ENCODE data around the gene PYCARD.
A peak's percentile ranks its signal among the peaks of the same experiment; 100 is the strongest.

Gene PYCARD

DNA sequence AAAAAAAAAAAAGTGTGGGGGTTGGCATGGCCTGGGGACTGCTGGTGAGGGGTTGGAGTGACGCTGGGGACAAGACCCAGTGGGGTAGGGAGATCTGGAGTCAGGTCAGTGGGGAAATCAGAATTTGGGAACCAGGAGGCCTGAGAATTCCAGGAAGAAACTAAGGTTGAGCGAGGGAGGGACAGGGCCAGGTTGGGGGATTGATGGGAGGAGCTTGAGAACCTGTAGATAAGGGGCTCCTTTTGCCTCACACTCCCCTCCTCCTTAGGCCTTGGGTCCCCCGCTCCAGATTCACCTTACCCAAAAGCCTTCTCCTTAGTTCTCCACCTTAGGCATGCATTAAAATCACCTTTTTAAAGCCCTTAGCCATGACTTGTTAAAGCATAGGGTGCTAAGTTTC, 22.6 kb upstream of the PYCARD start:
- H3K27me3 ChIP-seq (ENCODE audit: control insufficient read depth, insufficient read depth, low read length) = no peaks in the 10 kb centered on the region

DNA sequence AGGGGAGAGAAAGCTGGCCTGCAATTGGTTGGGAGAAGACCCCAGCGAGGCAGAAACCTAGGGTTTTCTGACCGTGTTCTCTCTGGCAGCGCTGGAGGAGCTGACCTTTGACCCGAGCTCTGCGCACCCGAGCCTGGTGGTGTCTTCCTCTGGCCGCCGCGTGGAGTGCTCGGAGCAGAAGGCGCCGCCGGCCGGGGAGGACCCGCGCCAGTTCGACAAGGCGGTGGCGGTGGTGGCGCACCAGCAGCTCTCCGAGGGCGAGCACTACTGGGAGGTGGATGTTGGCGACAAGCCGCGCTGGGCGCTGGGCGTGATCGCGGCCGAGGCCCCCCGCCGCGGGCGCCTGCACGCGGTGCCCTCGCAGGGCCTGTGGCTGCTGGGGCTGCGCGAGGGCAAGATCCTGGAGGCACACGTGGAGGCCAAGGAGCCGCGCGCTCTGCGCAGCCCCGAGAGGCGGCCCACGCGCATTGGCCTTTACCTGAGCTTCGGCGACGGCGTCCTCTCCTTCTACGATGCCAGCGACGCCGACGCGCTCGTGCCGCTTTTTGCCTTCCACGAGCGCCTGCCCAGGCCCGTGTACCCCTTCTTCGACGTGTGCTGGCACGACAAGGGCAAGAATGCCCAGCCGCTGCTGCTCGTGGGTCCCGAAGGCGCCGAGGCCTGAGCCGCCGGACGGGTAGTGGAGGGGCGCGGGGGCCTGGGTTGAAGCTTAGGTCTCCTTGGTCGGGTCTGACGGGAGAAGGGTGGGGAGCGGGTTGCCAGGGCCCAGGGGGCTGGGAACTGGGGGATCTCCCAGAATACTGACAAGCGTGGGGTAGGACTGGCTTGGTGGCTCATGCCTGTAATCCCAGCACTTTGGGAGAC, 21.8 kb upstream of the PYCARD start:
- Histone ChIP-seq H3K36me3 (ENCODE audit: insufficient read depth, low read length) (peaks cover 5% of the 10 kb centered on the region), H3K4me3 (ENCODE audit: low read length) (no peak overlapping the region), H3K27me3 (ENCODE audit: control insufficient read depth, insufficient read depth, low read length) (no peaks in the 10 kb centered on the region), H3K4me2 (ENCODE audit: low read length) (no peak overlapping the region), H3K9ac (ENCODE audit: low read depth, low read length) (no peak overlapping the region), H3K9me3 (replicated peaks; ENCODE audit: low read length) (no peaks in the 10 kb centered on the region), H3K4me1 (ENCODE audit: control insufficient read depth, insufficient read depth, low read length) (peaks cover 4% of the 10 kb centered on the region)

More for the DNA sequence above, 22.6 kb upstream of the PYCARD start:
- Histone ChIP-seq H3K4me1 (ENCODE audit: control insufficient read depth, insufficient read depth, low read length) (peaks cover 4% of the 10 kb centered on the region), H3K36me3 (ENCODE audit: insufficient read depth, low read length) (peaks cover 5% of the 10 kb centered on the region), H3K9me3 (replicated peaks; ENCODE audit: low read length) (no peaks in the 10 kb centered on the region), H3K4me2 (ENCODE audit: low read length) (no peak overlapping the region), H3K4me3 (ENCODE audit: low read length) (no peak overlapping the region), H3K9ac (ENCODE audit: low read depth, low read length) (no peak overlapping the region)

DNA sequence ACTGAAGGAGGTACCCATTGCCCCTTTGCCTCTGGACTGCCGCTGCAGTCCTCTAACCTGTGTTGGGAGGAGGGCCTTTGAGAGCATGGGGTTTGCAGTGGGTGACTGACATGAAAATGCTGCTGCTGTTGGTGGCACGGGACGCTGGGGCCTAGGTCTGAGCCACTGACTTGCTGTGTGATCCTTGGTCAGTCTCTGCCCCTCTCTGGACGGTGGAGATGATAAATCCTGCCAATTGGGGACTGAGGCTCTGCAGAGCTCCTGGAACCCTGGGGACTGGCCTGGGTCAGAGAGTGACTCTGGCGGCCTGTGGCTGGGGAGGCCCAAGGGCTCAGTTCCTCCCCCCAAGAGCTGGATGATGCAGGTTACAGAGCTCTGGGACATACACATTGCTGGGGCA, 20.5 kb upstream of the PYCARD start:
- Histone ChIP-seq H3K36me3 (ENCODE audit: insufficient read depth, low read length) (peaks cover 5% of the 10 kb centered on the region), H3K4me2 (ENCODE audit: low read length) (no peak overlapping the region), H3K27me3 (ENCODE audit: control insufficient read depth, insufficient read depth, low read length) (no peaks in the 10 kb centered on the region), H3K4me1 (ENCODE audit: control insufficient read depth, insufficient read depth, low read length) (no peaks in the 10 kb centered on the region), H3K9me3 (replicated peaks; ENCODE audit: low read length) (no peaks in the 10 kb centered on the region), H3K4me3 (ENCODE audit: low read length) (no peak overlapping the region), H3K9ac (ENCODE audit: low read depth, low read length) (no peak overlapping the region)

DNA sequence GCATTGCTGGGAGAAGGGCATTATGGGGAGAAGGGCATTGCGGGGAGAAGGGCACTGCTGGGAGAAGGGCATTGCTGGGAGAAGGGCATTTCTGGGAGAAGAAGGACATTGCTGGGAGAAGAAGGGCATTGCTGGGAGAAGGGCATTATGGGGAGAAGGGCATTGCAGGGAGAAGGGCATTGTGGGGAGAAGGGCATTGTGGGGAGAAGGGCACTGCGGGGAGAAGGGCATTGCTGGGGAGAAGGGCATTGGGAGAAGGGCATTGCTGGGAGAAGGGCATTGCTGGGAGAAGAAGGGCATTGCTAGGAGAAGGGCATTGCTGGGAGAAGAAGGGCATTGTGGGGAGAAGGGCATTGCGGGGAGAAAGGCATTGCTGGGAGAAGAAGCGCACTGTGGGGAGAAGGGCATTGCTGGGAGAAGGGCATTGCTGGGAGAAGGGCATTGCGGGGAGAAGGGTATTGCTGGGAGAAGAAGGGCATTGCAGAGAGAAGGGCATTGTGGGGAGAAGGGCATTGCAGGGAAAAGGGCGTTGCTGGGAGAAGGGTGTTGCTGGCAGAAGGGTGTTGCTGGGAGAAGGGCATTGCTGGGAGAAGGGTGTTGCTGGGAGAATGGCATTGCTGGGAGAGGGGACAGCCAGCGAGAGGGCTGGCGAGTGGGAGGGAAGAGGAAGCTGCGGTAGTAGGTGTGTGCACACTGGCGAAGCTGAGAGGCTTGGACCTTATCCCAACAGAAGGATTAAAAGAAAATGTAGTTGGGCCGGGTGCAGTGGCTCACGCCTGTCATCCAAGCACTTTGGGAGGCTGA, 19.0 kb upstream of the PYCARD start:
- no peaks in the 10 kb centered on the region for H3K4me1 ChIP-seq (ENCODE audit: control insufficient read depth, insufficient read depth, low read length)
- no peak overlapping the region for H3K4me3 ChIP-seq (ENCODE audit: low read length)
- H3K36me3 ChIP-seq (ENCODE audit: insufficient read depth, low read length) = peaks cover 5% of the 10 kb centered on the region
- H3K9ac ChIP-seq (ENCODE audit: low read depth, low read length) = no peak overlapping the region
- H3K4me2 ChIP-seq (ENCODE audit: low read length) = no peak overlapping the region
- no peaks in the 10 kb centered on the region for H3K9me3 ChIP-seq (replicated peaks; ENCODE audit: low read length)
- H3K27me3 ChIP-seq (ENCODE audit: control insufficient read depth, insufficient read depth, low read length) = no peaks in the 10 kb centered on the region

DNA sequence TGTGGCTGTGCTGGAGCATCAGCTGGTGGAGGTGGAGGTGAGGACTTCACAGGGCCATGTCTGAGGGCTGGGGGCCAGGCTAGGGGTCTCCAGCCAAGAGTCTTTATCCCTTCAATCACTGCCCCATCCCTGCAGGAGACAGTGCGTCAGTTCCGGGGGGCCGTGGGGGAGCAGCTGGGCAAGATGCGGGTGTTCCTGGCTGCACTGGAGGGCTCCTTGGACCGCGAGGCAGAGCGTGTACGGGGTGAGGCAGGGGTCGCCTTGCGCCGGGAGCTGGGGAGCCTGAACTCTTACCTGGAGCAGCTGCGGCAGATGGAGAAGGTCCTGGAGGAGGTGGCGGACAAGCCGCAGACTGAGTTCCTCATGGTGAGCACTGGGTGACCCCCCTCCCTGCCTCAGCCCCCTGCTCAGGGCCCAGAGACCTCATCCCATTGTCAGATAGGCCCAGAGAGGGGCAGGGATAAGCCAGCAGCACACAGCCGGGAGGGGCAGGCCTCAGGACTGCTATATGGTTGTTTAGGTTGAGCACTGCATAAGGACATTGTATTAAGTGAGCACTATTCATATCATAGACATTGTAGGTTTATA, 16.7 kb upstream of the PYCARD start:
- peaks cover 5% of the 10 kb centered on the region for H3K36me3 ChIP-seq (ENCODE audit: insufficient read depth, low read length)
- H3K9ac ChIP-seq (ENCODE audit: low read depth, low read length) = no peak overlapping the region
- no peak overlapping the region for H3K4me2 ChIP-seq (ENCODE audit: low read length)
- no peak overlapping the region for H3K4me3 ChIP-seq (ENCODE audit: low read length)
- peaks cover 14% of the 10 kb centered on the region for H3K4me1 ChIP-seq (ENCODE audit: control insufficient read depth, insufficient read depth, low read length)
- peaks cover 2% of the 10 kb centered on the region for H3K27me3 ChIP-seq (ENCODE audit: control insufficient read depth, insufficient read depth, low read length)
- no peaks in the 10 kb centered on the region for H3K9me3 ChIP-seq (replicated peaks; ENCODE audit: low read length)

DNA sequence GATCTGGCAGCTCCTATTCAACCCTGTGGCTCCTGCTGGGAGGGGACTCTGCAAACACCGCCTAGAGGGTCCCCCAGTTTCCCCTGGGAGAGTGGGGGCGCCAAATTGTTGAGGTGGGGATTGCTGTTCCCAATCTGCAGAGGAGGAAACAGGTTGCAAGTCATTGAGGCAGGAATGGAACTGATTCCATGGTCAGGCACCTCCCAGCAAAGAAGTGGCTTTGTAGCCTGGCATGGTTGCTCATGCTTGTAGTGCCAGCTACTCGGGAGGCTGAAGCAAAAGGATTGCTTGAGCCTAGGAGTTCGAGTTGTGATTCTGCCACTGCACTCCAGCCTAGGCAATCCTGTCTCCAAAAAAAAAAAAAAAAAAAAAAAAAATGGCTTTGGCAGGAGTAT, 14.6 kb upstream of the PYCARD start:
- peaks cover 6% of the 10 kb centered on the region for H3K27me3 ChIP-seq (ENCODE audit: control insufficient read depth, insufficient read depth, low read length)

DNA sequence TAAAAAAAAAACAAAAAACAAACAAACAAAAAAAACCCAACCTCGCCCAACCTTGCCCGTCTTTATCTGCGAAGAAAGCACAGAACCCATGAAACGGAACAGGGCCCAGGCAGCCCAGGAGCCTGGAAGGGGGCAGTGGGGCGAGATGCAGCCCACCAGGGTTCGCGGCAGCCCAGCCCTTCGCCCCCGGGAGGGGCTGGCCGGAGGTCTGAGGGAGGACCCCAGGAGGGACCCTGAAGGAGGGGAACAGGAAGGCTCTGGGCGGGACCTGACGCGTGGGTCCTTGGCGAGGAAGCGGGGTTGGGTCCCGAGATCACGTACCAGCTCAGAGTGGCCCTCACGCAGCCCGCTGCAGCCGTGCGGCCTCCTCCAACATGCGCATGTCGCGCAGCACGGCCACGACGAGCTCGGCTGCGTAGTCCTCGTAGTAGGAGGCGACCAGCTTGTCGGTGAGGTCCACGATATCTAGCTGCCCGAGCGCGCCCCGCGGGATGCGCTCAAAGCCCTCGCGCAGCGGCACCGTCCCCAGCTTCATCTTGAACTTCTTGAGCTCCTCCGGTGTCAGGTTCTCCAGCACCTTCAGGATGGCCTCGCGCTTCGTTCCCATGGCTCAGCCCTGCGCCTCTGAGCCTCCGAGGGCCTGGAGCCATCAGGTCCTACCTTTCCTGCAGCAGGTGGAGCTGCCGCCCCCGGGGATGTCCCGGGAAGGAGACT, 14.0 kb upstream of the PYCARD start, which contains the start of gene PYDC1:
TSS of gene PYDC1 (minus strand) at position 714 of the 714 bp plus-strand sequence. CDS start at position 607, 107 bp downstream.
- peak within 1 kb of the TSS; percentile 89 for H3K9ac ChIP-seq (ENCODE audit: low read depth, low read length)
- no peaks in the 10 kb centered on the region for H3K9me3 ChIP-seq (replicated peaks; ENCODE audit: low read length)
- peaks cover 18% of the 10 kb centered on the region for H3K4me1 ChIP-seq (ENCODE audit: control insufficient read depth, insufficient read depth, low read length)
- H3K27me3 ChIP-seq (ENCODE audit: control insufficient read depth, insufficient read depth, low read length) = peaks cover 6% of the 10 kb centered on the region
- H3K4me2 ChIP-seq (ENCODE audit: low read length) = peak within 1 kb of the TSS; percentile 90
- H3K4me3 ChIP-seq (ENCODE audit: low read length) = peak within 1 kb of the TSS; percentile 78
- peaks cover 5% of the 10 kb centered on the region for H3K36me3 ChIP-seq (ENCODE audit: insufficient read depth, low read length)

More for the DNA sequence above, 14.6 kb upstream of the PYCARD start:
- H3K4me1 ChIP-seq (ENCODE audit: control insufficient read depth, insufficient read depth, low read length) = peaks cover 18% of the 10 kb centered on the region
- no peaks in the 10 kb centered on the region for H3K9me3 ChIP-seq (replicated peaks; ENCODE audit: low read length)
- no peak overlapping the region for H3K4me2 ChIP-seq (ENCODE audit: low read length)
- H3K36me3 ChIP-seq (ENCODE audit: insufficient read depth, low read length) = peaks cover 5% of the 10 kb centered on the region
- no peak overlapping the region for H3K4me3 ChIP-seq (ENCODE audit: low read length)
- H3K9ac ChIP-seq (ENCODE audit: low read depth, low read length) = no peak overlapping the region

DNA sequence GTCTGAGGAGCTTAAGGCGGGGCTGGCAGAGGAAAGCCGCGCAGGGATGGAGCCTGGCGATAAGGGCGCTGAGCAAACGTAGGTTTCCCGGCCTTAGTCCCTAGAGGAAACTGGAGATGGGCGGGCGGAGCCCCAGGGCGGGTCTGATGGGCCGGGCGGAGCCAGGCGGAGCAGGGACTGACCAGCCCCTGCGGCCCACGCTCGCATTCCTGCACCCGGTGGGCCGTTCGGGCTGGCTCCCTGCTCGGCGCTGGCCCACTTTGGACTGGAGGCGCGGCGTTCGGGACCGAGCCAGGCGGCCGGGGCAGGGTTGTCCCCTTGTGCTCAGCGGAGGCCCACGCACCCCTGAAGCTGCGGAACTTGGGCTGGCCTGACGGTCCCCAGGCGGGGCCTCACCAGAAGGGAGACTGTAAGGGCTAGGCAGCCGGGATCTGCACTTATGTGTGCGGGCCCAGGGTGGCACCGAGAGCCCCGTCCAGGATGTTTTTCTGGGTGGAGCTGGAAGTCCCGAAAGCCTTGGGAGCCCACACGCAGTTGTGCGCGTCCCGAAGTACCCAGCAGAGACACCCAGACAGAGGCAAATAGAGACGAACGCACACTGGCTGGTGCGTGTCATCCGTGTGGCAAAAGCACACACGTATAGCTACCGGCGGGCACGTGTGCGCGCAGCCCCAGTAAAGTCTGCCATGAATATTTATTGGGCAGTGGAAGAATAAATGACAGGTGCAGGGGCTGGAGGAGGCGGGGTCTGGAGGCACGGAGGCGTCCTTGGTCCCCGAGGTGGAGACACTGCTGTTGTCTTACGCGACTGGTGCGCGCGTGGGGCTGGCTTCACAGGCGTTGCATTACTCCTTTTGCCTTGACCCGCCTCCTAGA, 13.0 kb upstream of the PYCARD start:
- peak overlapping the region; percentile 89 for H3K9ac ChIP-seq (ENCODE audit: low read depth, low read length)
- peak overlapping the region; percentile 78 for H3K4me3 ChIP-seq (ENCODE audit: low read length)
- no peaks in the 10 kb centered on the region for H3K36me3 ChIP-seq (ENCODE audit: insufficient read depth, low read length)
- H3K4me1 ChIP-seq (ENCODE audit: control insufficient read depth, insufficient read depth, low read length) = peaks cover 18% of the 10 kb centered on the region
- H3K27me3 ChIP-seq (ENCODE audit: control insufficient read depth, insufficient read depth, low read length) = peaks cover 6% of the 10 kb centered on the region
- H3K4me2 ChIP-seq (ENCODE audit: low read length) = peak overlapping the region; percentile 90
- H3K9me3 ChIP-seq (replicated peaks; ENCODE audit: low read length) = no peaks in the 10 kb centered on the region

DNA sequence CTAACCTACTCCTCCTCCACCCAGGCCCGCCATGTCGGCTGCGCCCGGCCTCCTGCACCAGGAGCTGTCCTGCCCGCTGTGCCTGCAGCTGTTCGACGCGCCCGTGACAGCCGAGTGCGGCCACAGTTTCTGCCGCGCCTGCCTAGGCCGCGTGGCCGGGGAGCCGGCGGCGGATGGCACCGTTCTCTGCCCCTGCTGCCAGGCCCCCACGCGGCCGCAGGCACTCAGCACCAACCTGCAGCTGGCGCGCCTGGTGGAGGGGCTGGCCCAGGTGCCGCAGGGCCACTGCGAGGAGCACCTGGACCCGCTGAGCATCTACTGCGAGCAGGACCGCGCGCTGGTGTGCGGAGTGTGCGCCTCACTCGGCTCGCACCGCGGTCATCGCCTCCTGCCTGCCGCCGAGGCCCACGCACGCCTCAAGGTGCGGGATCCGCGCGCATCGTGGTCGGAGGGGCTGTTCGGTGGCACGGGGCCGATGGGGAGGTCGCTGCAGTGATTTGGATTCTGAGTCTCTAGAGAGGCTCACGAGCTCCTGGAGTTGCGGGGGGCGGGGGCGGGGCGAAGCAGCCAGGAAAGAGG, 12.2 kb upstream of the PYCARD start:
- H3K4me1 ChIP-seq (ENCODE audit: control insufficient read depth, insufficient read depth, low read length) = peaks cover 18% of the 10 kb centered on the region
- H3K27me3 ChIP-seq (ENCODE audit: control insufficient read depth, insufficient read depth, low read length) = peaks cover 11% of the 10 kb centered on the region
- H3K9me3 ChIP-seq (replicated peaks; ENCODE audit: low read length) = no peaks in the 10 kb centered on the region
- peak overlapping the region; percentile 90 for H3K4me2 ChIP-seq (ENCODE audit: low read length)
- H3K4me3 ChIP-seq (ENCODE audit: low read length) = peak overlapping the region; percentile 78
- peak overlapping the region; percentile 89 for H3K9ac ChIP-seq (ENCODE audit: low read depth, low read length)
- H3K36me3 ChIP-seq (ENCODE audit: insufficient read depth, low read length) = no peaks in the 10 kb centered on the region
